B cell (primary cell): ENCODE measurements around the gene UBR1. TPM values are rescaled to one million over a fixed set of nuclear protein-coding genes. Genes with fewer than 3 reads are reported as not detected.

ENCODE experiments used
- ATAC-seq: fragments of 200-7000 bp; cut with Tn5 transposase; one replicate; pipeline ENCODE4 v1.10.0; 2021; ENCODE audit warnings: low read depth, mild to moderate bottlenecking, moderate number of reproducible peaks, moderate library complexity
- CTCF ChIA-PET: fragments of 350-600 bp; sonication (Branson Sonifier 250); formaldehyde crosslinking; loops from one replicate; lab custom pipeline; 2021; ENCODE audit warnings: antibody characterized with exemption, inconsistent platforms; lab: Charles Lee
- POLR2A ChIA-PET: fragments of 350-600 bp; sonication (Branson Sonifier 250); formaldehyde crosslinking; loops from one replicate; lab custom pipeline; 2021; ENCODE audit warnings: antibody characterized with exemption; lab: Charles Lee
- DNase-seq: peaks from one replicate; pipeline ENCODE4 v3.0.0; 2013
- H2AFZ ChIP-seq: 2 replicates; pipeline ENCODE4 v1.6.1; 2012; ENCODE audit warnings: mild to moderate bottlenecking, low read depth, low read length; ENCODE audit not compliant: insufficient read depth, poor library complexity, severe bottlenecking
- H3K27ac ChIP-seq, 2 donors: 1 replicate in 1 of 2; 2 replicates in 1 of 2; pipeline ENCODE4 v1.5.1; 2012 to 2013; ENCODE audit warnings: low read length in 2 of 2, mild to moderate bottlenecking in 2 of 2, moderate library complexity in 1 of 2
- H3K27me3 ChIP-seq, 4 experiments: fragments of 200-600 bp in 1 of 4; sonication (generic) in 1 of 4; replicated peaks in 1 of 4; 1 replicate in 2 of 4; 2 replicates in 2 of 4; pipeline versions ENCODE4 v1.6.1 to v1.7.0; 2013 to 2016; ENCODE audit warnings: low read length in 3 of 4, mild to moderate bottlenecking in 2 of 4, mixed read lengths in 1 of 4, moderate library complexity in 1 of 4; ENCODE audit not compliant: insufficient read depth in 4 of 4, control insufficient read depth in 3 of 4; ENCODE audit errors: control extremely low read depth in 1 of 4
- H3K36me3 ChIP-seq, 2 experiments: replicated peaks in 1 of 2; 1 replicate in 1 of 2; 2 replicates in 1 of 2; pipeline versions ENCODE4 v1.6.1 to v1.7.1; 2013; ENCODE audit warnings: low read length in 1 of 2; ENCODE audit not compliant: insufficient read depth in 2 of 2, control insufficient read depth in 1 of 2; ENCODE audit errors: control extremely low read depth in 1 of 2, extremely low read depth in 1 of 2
- H3K4me1 ChIP-seq, 2 donors: fragments of 200-600 bp in 1 of 2; sonication (generic) in 1 of 2; 1 replicate in 1 of 2; 2 replicates in 1 of 2; pipeline versions ENCODE4 v1.5.1 to v1.6.1; 2013 to 2017; ENCODE audit warnings: low read length in 2 of 2; ENCODE audit not compliant: control insufficient read depth in 2 of 2, insufficient read depth in 2 of 2
- H3K4me2 ChIP-seq: replicated peaks from 2 replicates; pipeline ENCODE3; 2012; ENCODE audit warnings: mild to moderate bottlenecking, low read depth, low read length; ENCODE audit not compliant: poor library complexity, severe bottlenecking
- H3K4me3 ChIP-seq, 5 experiments: fragments of 200-600 bp in 1 of 5; sonication (generic) in 1 of 5; 1 replicate in 3 of 5; 2 replicates in 2 of 5; pipeline versions ENCODE4 v1.5.1 to v1.7.0; 2011 to 2016; ENCODE audit warnings: low read length in 4 of 5, mild to moderate bottlenecking in 4 of 5, low read depth in 2 of 5, control low read depth in 1 of 5, moderate library complexity in 1 of 5; ENCODE audit not compliant: insufficient read depth in 1 of 5; ENCODE audit errors: control extremely low read depth in 1 of 5, extremely low read depth in 1 of 5
- H3K79me2 ChIP-seq: fragments of 200-600 bp; sonication (generic); one replicate; pipeline ENCODE4 v1.6.0; 2016; ENCODE audit warnings: low read length; ENCODE audit not compliant: control insufficient read depth, insufficient read depth
- H3K9ac ChIP-seq: fragments of 200-600 bp; sonication (generic); 2 replicates; pipeline ENCODE4 v1.6.1; 2017; ENCODE audit warnings: mild to moderate bottlenecking, low read length, moderate library complexity
- H3K9me3 ChIP-seq, 3 donors: one replicate each; pipeline versions ENCODE4 v1.6.1 to v1.7.1; 2013; ENCODE audit warnings: low read length in 2 of 3; ENCODE audit not compliant: control insufficient read depth in 2 of 3, insufficient read depth in 1 of 3; ENCODE audit errors: control extremely low read depth in 1 of 3
- H4K20me1 ChIP-seq: 2 replicates; pipeline ENCODE4 v1.6.0; 2012; ENCODE audit warnings: mild to moderate bottlenecking, low read length; ENCODE audit not compliant: insufficient read depth, control insufficient read depth, poor library complexity, severe bottlenecking
- H3K27ac Mint-ChIP-seq: one replicate; pipeline ENCODE4 v1.8.0; 2021; ENCODE audit warnings: mixed read lengths
- H3K27me3 Mint-ChIP-seq: one replicate; pipeline ENCODE4 v1.8.0; 2021; ENCODE audit warnings: mixed read lengths
- H3K4me1 Mint-ChIP-seq: one replicate; pipeline ENCODE4 v1.8.0; 2021; ENCODE audit warnings: mixed read lengths
- H3K4me3 Mint-ChIP-seq: one replicate; pipeline ENCODE4 v1.8.0; 2021; ENCODE audit warnings: mixed read lengths
- H3K9me3 Mint-ChIP-seq: one replicate; pipeline ENCODE4 v1.8.0; 2022; ENCODE audit warnings: mixed read lengths; ENCODE audit not compliant: insufficient read depth
- CTCF ChIP-seq: fragments of 200-600 bp; IDR thresholded peaks from one replicate; pipeline ENCODE4 v1.8.0; 2022; ENCODE audit warnings: antibody characterized with exemption, mild to moderate bottlenecking
- EZH2 ChIP-seq: IDR thresholded peaks from 2 replicates; pipeline ENCODE4 v1.6.1; 2012; ENCODE audit warnings: borderline replicate concordance, low read depth, mild to moderate bottlenecking, moderate library complexity, low read length; ENCODE audit not compliant: insufficient read depth, poor library complexity, severe bottlenecking
- WGBS: methylation state at CpG from one replicate; pipeline ENCODE4 v1.1.5; 2013; ENCODE audit warnings: missing lambda C conversion rate; ENCODE audit not compliant: insufficient coverage; 5-methylcytosine and 5-hydroxymethylcytosine counted together
- intact Hi-C: fragments of 100-400 bp; cut with micrococcal nuclease; formaldehyde crosslinking; loops from one replicate; pipeline ENCODE4 v1.10.0; 2022
- polyA plus RNA-seq: library from polyadenylated mRNA; depleted of rRNA; stranded (reverse); fragments of >200 nt; gene quantifications from 2 replicates; pipeline ENCODE4 v1.2.3, GENCODE V29; 2012
- total RNA-seq, 2 donors: library from RNA; stranded (reverse); fragments of 120-200 nt in 1 of 2; gene quantifications; 1 replicate in 1 of 2; 2 replicates in 1 of 2; pipeline versions ENCODE4 v1.2.3 to v1.2.4, GENCODE V29; 2013 to 2022

The UBR1 gene
- total and polyA plus RNA-seq, 2 donors (not counting 1 experiment from before 2014, with no cell fraction given), result 9.7 to 66.7 TPM

- DNase-seq, result no peak
- H3K4me1 Mint-ChIP-seq, result no peaks in the 10 kb centered on the region
- H3K4me2 ChIP-seq, result no peak overlapping the region
- H3K4me1 ChIP-seq, result no peaks in the 10 kb centered on the region
- H3K9ac ChIP-seq, result no peak overlapping the region
- H3K27ac ChIP-seq, result no peak overlapping the region
- WGBS, result 100% methylated on average over 4 of the region's 4 CpGs
- H3K4me3 Mint-ChIP-seq, result no peak overlapping the region
- no peak for ATAC-seq
- no peaks in the 10 kb centered on the region for H3K27me3 ChIP-seq
- no peak overlapping the region for H2AFZ ChIP-seq
- no peaks in the 10 kb centered on the region for H3K79me2 ChIP-seq
- peaks cover 14 to 40% of the 10 kb centered on the region in 2 experiments for H3K36me3 ChIP-seq
- ChIA-PET POLR2A (no interaction called here), CTCF (no interaction called here)
- H4K20me1 ChIP-seq, result no peaks in the 10 kb centered on the region
- intact Hi-C loops, result no loop called here
- H3K4me3 ChIP-seq, result no peak overlapping the region
- H3K9me3 ChIP-seq, result peaks cover 0 to 1% (median 0%) of the 10 kb centered on the region in 3 donors
- H3K9me3 Mint-ChIP-seq, result no peaks in the 10 kb centered on the region
- no peak overlapping the region for H3K27ac Mint-ChIP-seq
- no peaks in the 10 kb centered on the region for H3K27me3 Mint-ChIP-seq
- TF ChIP-seq CTCF, result no peak
- no peak for TF ChIP-seq EZH2
Measured at GRCh38 chr15:42999201-42999779, 106.5 kb downstream of the UBR1 start.

GRCh38 chr15:42996871-42997270 is 109.0 kb downstream of the UBR1 start:
- CTCF ChIA-PET, result no interaction called here
- H3K27me3 Mint-ChIP-seq, result no peaks in the 10 kb centered on the region

More at GRCh38 chr15:42996871-42997270, 109.0 kb downstream of the UBR1 start:
- Histone ChIP-seq H3K9ac (no peak overlapping the region), H3K4me3 (no peak overlapping the region), H2AFZ (no peak overlapping the region), H3K79me2 (no peaks in the 10 kb centered on the region), H3K9me3 (no peaks in the 10 kb centered on the region), H4K20me1 (no peaks in the 10 kb centered on the region), H3K4me2 (no peak overlapping the region), H3K27ac (no peak overlapping the region), H3K36me3 (peaks cover 7 to 30% of the 10 kb centered on the region in 2 experiments), H3K4me1 (no peaks in the 10 kb centered on the region), H3K27me3 (no peaks in the 10 kb centered on the region)
- intact Hi-C loops, result no loop called here
- Mint-ChIP-seq H3K4me3 (no peak overlapping the region), H3K4me1 (no peaks in the 10 kb centered on the region), H3K9me3 (no peaks in the 10 kb centered on the region), H3K27ac (no peak overlapping the region)
- DNase-seq, result no peak
- ATAC-seq, result no peak
- TF ChIP-seq EZH2 (no peak), CTCF (no peak)
- POLR2A ChIA-PET, result no interaction called here
- WGBS, result 100% methylated on average over 7 of the region's 7 CpGs
